ENCODE results near the gene ZNF112. TPM values are rescaled to one million over a fixed set of nuclear protein-coding genes. Genes with fewer than 3 reads are reported as not detected.
A peak's percentile ranks its signal among the peaks of the same experiment; 100 is the strongest.

Gene ZNF112
- total and polyA plus RNA-seq, 4 donors = 8.5 to 17.1 (median 14.7) TPM

- H3K4me3 ChIP-seq (ENCODE audit: low read depth, low read length) = peak overlapping the region; percentile 90
- peaks cover 3% of the 10 kb centered on the region for H3K4me1 ChIP-seq (ENCODE audit: control insufficient read depth, insufficient read depth, low read length)
- peaks cover 23% of the 10 kb centered on the region for H3K36me3 ChIP-seq (ENCODE audit: control insufficient read depth, insufficient read depth, low read length)
- no peaks in the 10 kb centered on the region for H3K9me3 ChIP-seq (ENCODE audit: control insufficient read depth, insufficient read depth, low read length)
- H3K27me3 ChIP-seq (ENCODE audit: control insufficient read depth, insufficient read depth, low read length) = no peaks in the 10 kb centered on the region
- WGBS (ENCODE audit: insufficient coverage) = 28% methylated on average over 3 of the region's 4 CpGs
- DNase-seq (ENCODE audit: low read depth in 4 of 6, low spot score in 6 of 6) = no peak
- H3K27ac ChIP-seq (ENCODE audit: low read depth, low read length) = no peak overlapping the region
Measured at GRCh38 chr19:44303320-44303719, 53.2 kb downstream of the ZNF112 start.

- H3K9me3 ChIP-seq (ENCODE audit: control insufficient read depth, insufficient read depth, low read length) = peaks cover 5% of the 10 kb centered on the region
- H3K36me3 ChIP-seq (ENCODE audit: control insufficient read depth, insufficient read depth, low read length) = peaks cover 21% of the 10 kb centered on the region
- no peak overlapping the region for H3K4me3 ChIP-seq (ENCODE audit: low read depth, low read length)
- no peaks in the 10 kb centered on the region for H3K27me3 ChIP-seq (ENCODE audit: control insufficient read depth, insufficient read depth, low read length)
- no peak overlapping the region for H3K27ac ChIP-seq (ENCODE audit: low read depth, low read length)
- no peak for DNase-seq (ENCODE audit: low read depth in 4 of 6, low spot score in 6 of 6)
- 91% methylated on average over 1 of the region's 4 CpGs for WGBS (ENCODE audit: insufficient coverage)
- no peaks in the 10 kb centered on the region for H3K4me1 ChIP-seq (ENCODE audit: control insufficient read depth, insufficient read depth, low read length)
Measured at GRCh38 chr19:44284968-44285367, 71.5 kb downstream of the ZNF112 start.

- H3K27me3 ChIP-seq (ENCODE audit: control insufficient read depth, insufficient read depth, low read length) = no peaks in the 10 kb centered on the region
- peaks cover 3% of the 10 kb centered on the region for H3K9me3 ChIP-seq (ENCODE audit: control insufficient read depth, insufficient read depth, low read length)
- no peak overlapping the region for H3K4me3 ChIP-seq (ENCODE audit: low read depth, low read length)
- WGBS (ENCODE audit: insufficient coverage) = 100% methylated on average over 1 of the region's 3 CpGs
- DNase-seq (ENCODE audit: low read depth in 4 of 6, low spot score in 6 of 6) = no peak
- no peaks in the 10 kb centered on the region for H3K4me1 ChIP-seq (ENCODE audit: control insufficient read depth, insufficient read depth, low read length)
- no peak overlapping the region for H3K27ac ChIP-seq (ENCODE audit: low read depth, low read length)
- H3K36me3 ChIP-seq (ENCODE audit: control insufficient read depth, insufficient read depth, low read length) = peaks cover 8% of the 10 kb centered on the region
Measured at GRCh38 chr19:44282846-44283245, 73.6 kb downstream of the ZNF112 start.

- DNase-seq (ENCODE audit: low read depth in 4 of 6, low spot score in 6 of 6) = no peak
- Histone ChIP-seq H3K27me3 (ENCODE audit: control insufficient read depth, insufficient read depth, low read length) (no peaks in the 10 kb centered on the region), H3K4me3 (ENCODE audit: low read depth, low read length) (no peak overlapping the region), H3K36me3 (ENCODE audit: control insufficient read depth, insufficient read depth, low read length) (peaks cover 2% of the 10 kb centered on the region), H3K27ac (ENCODE audit: low read depth, low read length) (no peak overlapping the region), H3K9me3 (ENCODE audit: control insufficient read depth, insufficient read depth, low read length) (peaks cover 3% of the 10 kb centered on the region), H3K4me1 (ENCODE audit: control insufficient read depth, insufficient read depth, low read length) (no peaks in the 10 kb centered on the region)
- WGBS (ENCODE audit: insufficient coverage) = 95% methylated on average over 4 of the region's 10 CpGs
Measured at GRCh38 chr19:44280916-44281315, 75.6 kb downstream of the ZNF112 start.

GRCh38 chr19:44278181-44278690, 78.2 kb downstream of the ZNF112 start:
- H3K27me3 ChIP-seq (ENCODE audit: control insufficient read depth, insufficient read depth, low read length) = no peaks in the 10 kb centered on the region
- 93% methylated on average over 2 of the region's 4 CpGs for WGBS (ENCODE audit: insufficient coverage)

GRCh38 chr19:44277331-44277730, 79.1 kb downstream of the ZNF112 start:
- Histone ChIP-seq H3K4me3 (ENCODE audit: low read depth, low read length) (no peak overlapping the region), H3K27ac (ENCODE audit: low read depth, low read length) (no peak overlapping the region), H3K36me3 (ENCODE audit: control insufficient read depth, insufficient read depth, low read length) (peaks cover 5% of the 10 kb centered on the region), H3K4me1 (ENCODE audit: control insufficient read depth, insufficient read depth, low read length) (no peaks in the 10 kb centered on the region), H3K9me3 (ENCODE audit: control insufficient read depth, insufficient read depth, low read length) (peaks cover 3% of the 10 kb centered on the region), H3K27me3 (ENCODE audit: control insufficient read depth, insufficient read depth, low read length) (no peaks in the 10 kb centered on the region)
- no CpG with 5 or more reads among the region's 1 CpG for WGBS (ENCODE audit: insufficient coverage)
- no peak for DNase-seq (ENCODE audit: low read depth in 4 of 6, low spot score in 6 of 6)

More at GRCh38 chr19:44278181-44278690, 78.2 kb downstream of the ZNF112 start:
- peaks cover 3% of the 10 kb centered on the region for H3K9me3 ChIP-seq (ENCODE audit: control insufficient read depth, insufficient read depth, low read length)
- H3K4me3 ChIP-seq (ENCODE audit: low read depth, low read length) = no peak overlapping the region
- H3K36me3 ChIP-seq (ENCODE audit: control insufficient read depth, insufficient read depth, low read length) = peaks cover 5% of the 10 kb centered on the region
- no peak for DNase-seq (ENCODE audit: low read depth in 4 of 6, low spot score in 6 of 6)
- H3K27ac ChIP-seq (ENCODE audit: low read depth, low read length) = no peak overlapping the region
- no peaks in the 10 kb centered on the region for H3K4me1 ChIP-seq (ENCODE audit: control insufficient read depth, insufficient read depth, low read length)

Small RNAs within 50 kb of the gene (small RNA-seq; reads per million reads assigned to genes)
- gene NDUFA3P1 (ENCODE audit: low replicate concordance) = not detected

Other genes with a start within 250 kb of the ZNF112 start
- 10 to 100 TPM; 12.1 to 13.4 TPM for gene ZNF225, start 243.3 kb downstream of the ZNF112 start, total RNA-seq
- 1 to 10 TPM; 6.5 to 8.2 TPM for gene ZNF225, start 243.3 kb downstream of the ZNF112 start, polyA plus RNA-seq (ENCODE audit: insufficient read length in 2 of 2)
- gene ZNF234, start 215.1 kb downstream of the ZNF112 start, total RNA-seq = 10 to 100 TPM; 14.6 to 20.4 TPM
- gene ZNF234, start 215.1 kb downstream of the ZNF112 start, polyA plus RNA-seq (ENCODE audit: insufficient read length in 2 of 2) = 10 to 100 TPM; 12.7 to 15.5 TPM
- 10 to 100 TPM; 35.9 to 43.0 TPM for gene ZNF226, start 191.6 kb downstream of the ZNF112 start, total RNA-seq
- gene ZNF226, start 191.6 kb downstream of the ZNF112 start, polyA plus RNA-seq (ENCODE audit: insufficient read length in 2 of 2) = 10 to 100 TPM; 26.5 to 28.6 TPM
- 10 to 100 TPM; 33.8 to 38.5 TPM for gene ZNF227, start 144.1 kb downstream of the ZNF112 start, total RNA-seq
- 10 to 100 TPM; 23.8 to 27.3 TPM for gene ZNF227, start 144.1 kb downstream of the ZNF112 start, polyA plus RNA-seq (ENCODE audit: insufficient read length in 2 of 2)
- gene ZNF233, start 96.8 kb downstream of the ZNF112 start, total RNA-seq = 1 to 10 TPM; 4.9 to 6.9 TPM
- gene ZNF233, start 96.8 kb downstream of the ZNF112 start, polyA plus RNA-seq (ENCODE audit: insufficient read length in 2 of 2) = 1 to 10 TPM; 6.4 to 7.3 TPM
- 10 to 100 TPM; 14.9 to 16.0 TPM for gene ZNF235, start 51.7 kb downstream of the ZNF112 start, total RNA-seq
- 1 to 10 TPM; 7.5 to 9.3 TPM for gene ZNF235, start 51.7 kb downstream of the ZNF112 start, polyA plus RNA-seq (ENCODE audit: insufficient read length in 2 of 2)
- 10 to 100 TPM; 13.4 to 14.8 TPM for gene ZNF285, start 44.9 kb upstream of the ZNF112 start, total RNA-seq
- gene ZNF285, start 44.9 kb upstream of the ZNF112 start, polyA plus RNA-seq (ENCODE audit: insufficient read length in 2 of 2) = 10 to 100 TPM; 12.2 to 15.0 TPM
- gene ZNF229, start 91.8 kb upstream of the ZNF112 start, total RNA-seq = 10 to 100 TPM; 12.9 to 17.3 TPM
- 10 to 100 TPM; 10.1 to 12.7 TPM for gene ZNF229, start 91.8 kb upstream of the ZNF112 start, polyA plus RNA-seq (ENCODE audit: insufficient read length in 2 of 2)
- 10 to 100 TPM; 15.5 to 15.8 TPM for gene ZNF180, start 143.8 kb upstream of the ZNF112 start, total RNA-seq
- gene ZNF180, start 143.8 kb upstream of the ZNF112 start, polyA plus RNA-seq (ENCODE audit: insufficient read length in 2 of 2) = 10 to 100 TPM in 1 of 2 donors, 1 to 10 TPM in 1; 9.0 to 12.5 TPM
- gene CEACAM20, start 173.0 kb upstream of the ZNF112 start, total RNA-seq = under 1 TPM in 1 of 2 donors, not detected in 1; 0.10 TPM
- gene CEACAM20, start 173.0 kb upstream of the ZNF112 start, polyA plus RNA-seq (ENCODE audit: insufficient read length in 2 of 2) = not detected